Activated naive CD4-positive, alpha-beta T cell treated with anti-CD3 and anti-CD28 coated beads, Interleukin-2, amount 10 ng/mL, durations not matched to agents 5 hours and 36 hours (primary cell): ENCODE data around the gene FAM227B. TPM values are rescaled to one million over a fixed set of nuclear protein-coding genes. Genes with fewer than 3 reads are reported as not detected.

Source experiments
- total RNA-seq, 2 experiments: library from RNA; stranded (reverse); gene quantifications; one replicate each; pipeline ENCODE4 v1.2.3, GENCODE V29; 2021

Gene FAM227B
- 1 to 10 TPM; 1.8 to 2.8 TPM for total RNA-seq

GRCh38 chr15:49620658-49621368 is at the start of gene FAM227B, which contains the start of gene DTWD1:
Gene FAM227B, minus strand, starts transcription at chr15:49620818. Its CDS starts 5,647 bp downstream, at chr15:49615171.
Gene DTWD1, plus strand, starts transcription at chr15:49621048. Its CDS starts 4,120 bp downstream, at chr15:49625168.

GRCh38 chr15:49423021-49423420 is 197.6 kb downstream of the FAM227B start, which contains the start of gene FGF7:
Gene FGF7, plus strand, starts transcription at chr15:49423242. Its CDS starts 1,056 bp downstream, at chr15:49424298.

Other genes with a start within 250 kb of the FAM227B start
- not detected for gene FGF7, start 197.6 kb downstream of the FAM227B start, total RNA-seq
- 10 to 100 TPM; 16.1 to 16.2 TPM for gene DTWD1, start 230 bp upstream of the FAM227B start, total RNA-seq